HCT116 (cell line): ENCODE data around the gene ZNF628. TPM values are rescaled to one million over a fixed set of nuclear protein-coding genes. Genes with fewer than 3 reads are reported as not detected.

Experiments used
- ATAC-seq: fragments of 200-7000 bp; cut with Tn5 transposase; 2 replicates; pipeline ENCODE4 v1.9.1; 2020; ENCODE audit warnings: mild to moderate bottlenecking, moderate library complexity
- Bru-seq: library from RNA; stranded (reverse); fragments of 400-500 nt; gene quantifications from one replicate; lab custom pipeline; 2021; lab: Mats Ljungman, UMichigan
- BruChase-seq, 2 experiments: library from RNA; stranded (reverse); fragments of 400-500 nt; gene quantifications; one replicate each; lab custom pipeline; 2021; lab: Mats Ljungman, UMichigan
- BruUV-seq: library from RNA; stranded (reverse); fragments of 400-500 nt; replicated peaks from 2 replicates; lab custom pipeline; 2021; lab: Mats Ljungman, UMichigan
- CTCF ChIA-PET: fragments of 300-600 bp; sonication (Branson Sonifier 250); formaldehyde crosslinking; loops from one replicate; lab custom pipeline; 2021; ENCODE audit warnings: antibody characterized with exemption; lab: Charles Lee
- POLR2A ChIA-PET: fragments of 300-600, 350-600 bp; sonication (Branson Sonifier 250); formaldehyde crosslinking; loops from one replicate; lab custom pipeline; 2021; ENCODE audit warnings: antibody characterized with exemption; lab: Charles Lee
- RAD21 ChIA-PET, 2 experiments: fragments of 300-600 bp; sonication (Branson Sonifier 250); formaldehyde crosslinking; loops; one replicate each; lab custom pipeline; 2023; ENCODE audit warnings: low total read pairs in 2 of 2; ENCODE audit not compliant: uncharacterized antibody in 2 of 2, unreplicated experiment in 2 of 2, low non-redundant PET in 1 of 2; lab: Charles Lee
- DNase-seq: peaks from one replicate; pipeline ENCODE4 v3.0.0-alpha.2; 2010; ENCODE audit warnings: low read depth, low spot score
- H2AFZ ChIP-seq: fragments of 200-600 bp; shearing (Covaris generic), sonication (generic); 2 replicates; pipeline ENCODE4 v1.6.1; 2017; ENCODE audit warnings: low read depth, mixed run types, mixed read lengths, antibody characterized with exemption, low read length; ENCODE audit not compliant: poor library complexity, severe bottlenecking
- H3K27ac ChIP-seq: 2 replicates; pipeline ENCODE4 v1.5.1; 2012; ENCODE audit warnings: low read depth, low read length
- H3K27me3 ChIP-seq: fragments of 200-600 bp; sonication (generic); 2 replicates; pipeline ENCODE4 v1.6.1; 2016; ENCODE audit warnings: mixed run types, low read length, mixed read lengths; ENCODE audit not compliant: insufficient read depth
- H3K36me3 ChIP-seq, 2 experiments: fragments of 200-500 bp in 1 of 2; fragments of 200-600 bp in 1 of 2; sonication (Bioruptor generic) in 1 of 2; sonication (generic) in 1 of 2; 2 replicates each; pipeline versions ENCODE4 v1.5.1 to v1.6.1; 2014 to 2016; ENCODE audit warnings: low read length in 2 of 2, inconsistent platforms in 1 of 2, mixed read lengths in 1 of 2, mixed run types in 1 of 2; ENCODE audit not compliant: insufficient read depth in 2 of 2, control insufficient read depth in 1 of 2
- H3K4me1 ChIP-seq, 2 experiments: fragments of 200-600 bp in 1 of 2; sonication (generic) in 1 of 2; 2 replicates each; pipeline versions ENCODE4 v1.5.1 to v1.6.1; 2012 to 2017; ENCODE audit warnings: low read length in 2 of 2, inconsistent platforms in 1 of 2, mild to moderate bottlenecking in 1 of 2, mixed read lengths in 1 of 2, mixed run types in 1 of 2, moderate library complexity in 1 of 2; ENCODE audit not compliant: insufficient read depth in 2 of 2, control insufficient read depth in 1 of 2
- H3K4me2 ChIP-seq: fragments of 200-600 bp; sonication (generic); 2 replicates; pipeline ENCODE4 v1.6.1; 2017; ENCODE audit warnings: mixed run types, low read length, mixed read lengths
- H3K4me3 ChIP-seq, 2 experiments: fragments of 200-600 bp in 1 of 2; sonication (generic) in 1 of 2; replicated peaks in 1 of 2; 2 replicates each; pipeline ENCODE4 v1.5.1; 2011 to 2016; ENCODE audit warnings: low read length in 2 of 2, control low read depth in 1 of 2, low read depth in 1 of 2, mild to moderate bottlenecking in 1 of 2, mixed read lengths in 1 of 2, mixed run types in 1 of 2
- H3K79me2 ChIP-seq: fragments of 200-600 bp; sonication (generic); 2 replicates; pipeline ENCODE4 v1.6.1; 2017; ENCODE audit warnings: mild to moderate bottlenecking, mixed run types, low read length, moderate library complexity, mixed read lengths; ENCODE audit not compliant: insufficient read depth
- H3K9ac ChIP-seq: fragments of 200-600 bp; sonication (generic); 2 replicates; pipeline ENCODE4 v1.6.1; 2016; ENCODE audit warnings: low read length, mixed read lengths
- H3K9me2 ChIP-seq: fragments of 200-600 bp; sonication (generic), shearing (Covaris generic); 2 replicates; pipeline ENCODE4 v1.6.1; 2017; ENCODE audit warnings: mixed run types, mild to moderate bottlenecking, moderate library complexity; ENCODE audit not compliant: insufficient read depth
- H3K9me3 ChIP-seq, 2 experiments: fragments of 200-500 bp in 1 of 2; fragments of 200-600 bp in 1 of 2; sonication (Bioruptor generic) in 1 of 2; sonication (generic) in 1 of 2; 2 replicates each; pipeline ENCODE4 v1.6.1; 2014 to 2017; ENCODE audit warnings: low read length in 2 of 2, mixed read lengths in 2 of 2, inconsistent platforms in 1 of 2, low read depth in 1 of 2, mild to moderate bottlenecking in 1 of 2, mixed run types in 1 of 2, moderate library complexity in 1 of 2; ENCODE audit not compliant: control insufficient read depth in 1 of 2, insufficient read depth in 1 of 2
- H4K20me1 ChIP-seq: fragments of 200-600 bp; sonication (generic), shearing (Covaris generic); 2 replicates; pipeline ENCODE4 v1.6.1; 2017; ENCODE audit warnings: mixed run types, mild to moderate bottlenecking, moderate library complexity; ENCODE audit not compliant: insufficient read depth
- CBX3 ChIP-seq: IDR thresholded peaks from 2 replicates; pipeline ENCODE4 v1.6.1; 2012; ENCODE audit warnings: low read depth
- CEBPB ChIP-seq: IDR thresholded peaks from 2 replicates; pipeline ENCODE4 v1.6.1; 2012; ENCODE audit warnings: low read depth
- EZH2 ChIP-seq: fragments of 200-600 bp; sonication (generic); IDR thresholded peaks from 2 replicates; pipeline ENCODE4 v1.6.1; 2017; ENCODE audit warnings: antibody characterized with exemption, mixed run types
- FOSL1 ChIP-seq: IDR thresholded peaks from 2 replicates; pipeline ENCODE4 v1.6.1; 2012; ENCODE audit warnings: low read depth
- JUND ChIP-seq: IDR thresholded peaks from 2 replicates; pipeline ENCODE4 v1.6.1; 2012
- POLR2A ChIP-seq: IDR thresholded peaks from 2 replicates; pipeline ENCODE4 v1.7.0; 2011; ENCODE audit warnings: borderline replicate concordance; ENCODE audit not compliant: insufficient read depth, insufficient read length; ENCODE audit errors: extremely low read depth
- POLR2AphosphoS5 ChIP-seq: IDR thresholded peaks from 2 replicates; pipeline ENCODE4 v1.6.1; 2011; ENCODE audit warnings: mild to moderate bottlenecking, low read depth, low read length, moderate library complexity
- RAD21 ChIP-seq: IDR thresholded peaks from 2 replicates; pipeline ENCODE4 v1.6.1; 2012; ENCODE audit warnings: low read depth, mild to moderate bottlenecking
- SIN3A ChIP-seq: IDR thresholded peaks from 2 replicates; pipeline ENCODE4 v1.6.1; 2012; ENCODE audit warnings: low read depth
- SP1 ChIP-seq: IDR thresholded peaks from 2 replicates; pipeline ENCODE4 v1.6.1; 2012; ENCODE audit warnings: low read depth
- SRF ChIP-seq: IDR thresholded peaks from 2 replicates; pipeline ENCODE4 v1.6.1; 2012; ENCODE audit warnings: low read depth
- TCF7L2 ChIP-seq: IDR thresholded peaks from 2 replicates; pipeline ENCODE4 v1.7.0; 2011; ENCODE audit warnings: borderline replicate concordance, inconsistent platforms; ENCODE audit not compliant: insufficient read depth, insufficient read length; ENCODE audit errors: extremely low read depth
- YY1 ChIP-seq: IDR thresholded peaks from 2 replicates; pipeline ENCODE4 v1.6.1; 2011; ENCODE audit warnings: low read length, low read depth, moderate library complexity, mild to moderate bottlenecking; ENCODE audit not compliant: insufficient replicate concordance; ENCODE audit errors: extremely low read depth
- ZBTB33 ChIP-seq: IDR thresholded peaks from 2 replicates; pipeline ENCODE4 v1.6.1; 2011; ENCODE audit warnings: mild to moderate bottlenecking, low read length, moderate library complexity; ENCODE audit not compliant: insufficient replicate concordance; ENCODE audit errors: extremely low read depth
- ZFX ChIP-seq: fragments of 450-650 bp; IDR thresholded peaks from 2 replicates; pipeline ENCODE4 v1.6.1; 2017
- ZNF274 ChIP-seq: fragments of 200-500 bp; sonication (Bioruptor generic); IDR thresholded peaks from 2 replicates; pipeline ENCODE4 v1.6.1; 2014; ENCODE audit warnings: mild to moderate bottlenecking, low read depth, low read length, inconsistent platforms
- intact Hi-C: fragments of 100-400 bp; cut with micrococcal nuclease; formaldehyde crosslinking; loops from 2 replicates; pipeline ENCODE4 v1.10.0; 2022
- long read RNA-seq: library from polyadenylated mRNA; unstranded; transcript quantifications from one replicate; pipeline ENCODE4 v2.0.0, GENCODE V29; 2021; ENCODE audit not compliant: unreplicated experiment
- polyA plus RNA-seq: library from polyadenylated mRNA; unstranded; fragments of >200 nt; gene quantifications from 2 replicates; pipeline ENCODE4 v1.2.1, GENCODE V29; 2012; ENCODE audit warnings: missing spikeins
- total RNA-seq: library from RNA; stranded (reverse); gene quantifications from one replicate; pipeline ENCODE4 v1.2.1, GENCODE V29; 2021; ENCODE audit not compliant: unreplicated experiment
- TF ChIP-seq, protein P1 (sequence below): IDR thresholded peaks from 2 replicates; pipeline ENCODE4 v1.6.1; 2012
- TF ChIP-seq, protein P2 (sequence below): IDR thresholded peaks from 2 replicates; pipeline ENCODE4 v1.6.1; 2012; ENCODE audit warnings: low read depth
- TF ChIP-seq, protein P3 (sequence below): IDR thresholded peaks from 2 replicates; pipeline ENCODE4 v1.6.1; 2012

ZNF628 gene
- total RNA-seq = 14.9 TPM
- polyA plus RNA-seq = 8.0 and 11.6 TPM in 2 replicates
- Bru-seq, nascent RNA = percentile 65 among the genes with signal in this experiment
- percentile 60 among the genes with signal in this experiment for BruChase-seq, experiment 1, labeled RNA remaining after a 6-hour chase
- percentile 64 among the genes with signal in this experiment for BruChase-seq, experiment 2, labeled RNA remaining after a 2-hour chase
- long read RNA-seq, transcript ZNF628-201 (1 exons, 3,177 nt) = major isoform, 12 of 12 reads
- long read RNA-seq, partial matches to known transcripts = 0 of 12 reads
- long read RNA-seq, other reads (novel, unspliced or antisense) = 0 of 12 reads

- H3K4me3 ChIP-seq = peak within 1 kb of the TSS; percentile 63 to 73
- ChIA-PET POLR2A (interaction anchor here (0.6 to 1.8 kb wide), 14 partner anchors 9 to 155 kb away, joined by 3 to 10 read pairs (median 4); partner anchors contain the start of genes FIZ1, ISOC2, KMT5C and NAT14), RAD21 (no interaction called here), CTCF (interaction anchor here (0.7 to 2.6 kb wide), 9 partner anchors 9 to 310 kb away, joined by 3 to 17 read pairs (median 4); partner anchors contain the start of genes DNAAF3, ISOC2 and U2AF2)
- peaks cover 35 to 53% of the 10 kb centered on the region in 2 experiments for H3K4me1 ChIP-seq
- H3K79me2 ChIP-seq = peaks cover 31% of the 10 kb centered on the region
- peak within 1 kb of the TSS; percentile 87 for H3K4me2 ChIP-seq
- no peaks in the 10 kb centered on the region for H4K20me1 ChIP-seq
- peak within 1 kb of the TSS; percentile 40 for H2AFZ ChIP-seq
- intact Hi-C loops = no loop called here
- H3K36me3 ChIP-seq = peaks cover 0 to 3% of the 10 kb centered on the region in 2 experiments; a peak in 1 of 4 replicates
- no peaks in the 10 kb centered on the region for H3K9me3 ChIP-seq
- H3K27ac ChIP-seq = peak within 1 kb of the TSS; percentile 98
- ATAC-seq (peak; percentile 78), DNase-seq (peak; percentile 96)
- H3K27me3 ChIP-seq = no peaks in the 10 kb centered on the region
- peak within 1 kb of the TSS; percentile 90 for H3K9ac ChIP-seq
- no peaks in the 10 kb centered on the region for H3K9me2 ChIP-seq
- no TSS peak for BruUV-seq
- no peak for TF ChIP-seq RAD21
- TF ChIP-seq, protein P1, sequence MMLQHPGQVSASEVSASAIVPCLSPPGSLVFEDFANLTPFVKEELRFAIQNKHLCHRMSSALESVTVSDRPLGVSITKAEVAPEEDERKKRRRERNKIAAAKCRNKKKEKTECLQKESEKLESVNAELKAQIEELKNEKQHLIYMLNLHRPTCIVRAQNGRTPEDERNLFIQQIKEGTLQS = no peak
- TF ChIP-seq POLR2A = no peak
- peak; percentile 93 for TF ChIP-seq ZFX
- no peak for TF ChIP-seq ZBTB33
- no peak for TF ChIP-seq EZH2
- TF ChIP-seq SRF = no peak
- TF ChIP-seq JUND = no peak
- peak; percentile 96 for TF ChIP-seq SP1
- TF ChIP-seq, protein P2, sequence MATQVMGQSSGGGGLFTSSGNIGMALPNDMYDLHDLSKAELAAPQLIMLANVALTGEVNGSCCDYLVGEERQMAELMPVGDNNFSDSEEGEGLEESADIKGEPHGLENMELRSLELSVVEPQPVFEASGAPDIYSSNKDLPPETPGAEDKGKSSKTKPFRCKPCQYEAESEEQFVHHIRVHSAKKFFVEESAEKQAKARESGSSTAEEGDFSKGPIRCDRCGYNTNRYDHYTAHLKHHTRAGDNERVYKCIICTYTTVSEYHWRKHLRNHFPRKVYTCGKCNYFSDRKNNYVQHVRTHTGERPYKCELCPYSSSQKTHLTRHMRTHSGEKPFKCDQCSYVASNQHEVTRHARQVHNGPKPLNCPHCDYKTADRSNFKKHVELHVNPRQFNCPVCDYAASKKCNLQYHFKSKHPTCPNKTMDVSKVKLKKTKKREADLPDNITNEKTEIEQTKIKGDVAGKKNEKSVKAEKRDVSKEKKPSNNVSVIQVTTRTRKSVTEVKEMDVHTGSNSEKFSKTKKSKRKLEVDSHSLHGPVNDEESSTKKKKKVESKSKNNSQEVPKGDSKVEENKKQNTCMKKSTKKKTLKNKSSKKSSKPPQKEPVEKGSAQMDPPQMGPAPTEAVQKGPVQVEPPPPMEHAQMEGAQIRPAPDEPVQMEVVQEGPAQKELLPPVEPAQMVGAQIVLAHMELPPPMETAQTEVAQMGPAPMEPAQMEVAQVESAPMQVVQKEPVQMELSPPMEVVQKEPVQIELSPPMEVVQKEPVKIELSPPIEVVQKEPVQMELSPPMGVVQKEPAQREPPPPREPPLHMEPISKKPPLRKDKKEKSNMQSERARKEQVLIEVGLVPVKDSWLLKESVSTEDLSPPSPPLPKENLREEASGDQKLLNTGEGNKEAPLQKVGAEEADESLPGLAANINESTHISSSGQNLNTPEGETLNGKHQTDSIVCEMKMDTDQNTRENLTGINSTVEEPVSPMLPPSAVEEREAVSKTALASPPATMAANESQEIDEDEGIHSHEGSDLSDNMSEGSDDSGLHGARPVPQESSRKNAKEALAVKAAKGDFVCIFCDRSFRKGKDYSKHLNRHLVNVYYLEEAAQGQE = no peak
- TF ChIP-seq CEBPB = no peak
- TF ChIP-seq SIN3A = no peak
- peak; percentile 19; the same call in 1 of the 2 replicates for TF ChIP-seq POLR2AphosphoS5
- no peak for TF ChIP-seq FOSL1
- TF ChIP-seq, protein P3, sequence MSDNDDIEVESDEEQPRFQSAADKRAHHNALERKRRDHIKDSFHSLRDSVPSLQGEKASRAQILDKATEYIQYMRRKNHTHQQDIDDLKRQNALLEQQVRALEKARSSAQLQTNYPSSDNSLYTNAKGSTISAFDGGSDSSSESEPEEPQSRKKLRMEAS = peak; percentile 99
- TF ChIP-seq YY1 = no peak
- no peak for TF ChIP-seq ZNF274
- no peak for TF ChIP-seq TCF7L2
- no peak; the same call in 1 of the 2 replicates for TF ChIP-seq CBX3
Observed at GRCh38 chr19:55476100-55476775, at the start of gene ZNF628. Gene ZNF628, plus strand, starts transcription at chr19:55476617. Its CDS starts 3,294 bp downstream, at chr19:55479911.
